HG03342 (cell line): ENCODE measurements around the gene ZNF823.
"Not testable (repeated sequence)": the region's sequence is repeated elsewhere in the genome, so short reads cannot be mapped to it uniquely, and the experiment has no call there.

ENCODE experiments used
- ATAC-seq: cut with Tn5 transposase; IDR thresholded peaks from one replicate; pipeline ENCODE4 v1.9.1; 2021; ENCODE audit warnings: mild to moderate bottlenecking, moderate library complexity; ENCODE audit not compliant: unreplicated experiment

The ZNF823 gene

DNA sequence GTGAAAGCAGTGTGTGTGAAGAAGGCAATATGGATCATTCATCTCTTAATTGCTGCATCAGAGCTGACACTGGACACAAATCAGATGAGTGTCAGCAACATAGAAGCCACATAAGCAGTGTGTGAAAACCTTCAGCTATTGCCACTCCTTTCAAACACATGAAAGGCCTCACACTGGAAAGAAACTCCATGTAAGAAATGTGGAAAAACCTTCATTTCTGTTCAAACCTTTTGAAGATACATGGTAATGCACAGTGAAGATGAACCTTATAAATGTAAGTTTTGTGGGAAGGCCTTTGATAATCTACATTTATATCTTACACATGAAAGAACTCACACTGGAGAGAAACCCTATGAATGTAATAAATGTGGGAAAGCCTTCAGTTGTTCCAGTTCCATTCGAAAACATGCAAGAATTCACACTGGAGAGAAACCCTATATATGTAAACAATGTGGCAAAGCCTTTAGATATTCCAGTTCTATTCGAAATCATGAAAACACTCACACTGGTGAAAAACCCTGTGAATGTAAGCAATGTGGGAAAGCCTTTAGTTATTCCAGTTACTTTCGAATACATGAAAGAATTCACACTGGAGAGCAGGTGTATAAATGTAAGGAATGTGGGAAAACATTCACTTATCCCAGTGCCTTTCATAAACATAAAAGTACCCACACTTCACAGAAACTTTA, 53.6 kb downstream of the ZNF823 start:
- no peak for ATAC-seq

DNA sequence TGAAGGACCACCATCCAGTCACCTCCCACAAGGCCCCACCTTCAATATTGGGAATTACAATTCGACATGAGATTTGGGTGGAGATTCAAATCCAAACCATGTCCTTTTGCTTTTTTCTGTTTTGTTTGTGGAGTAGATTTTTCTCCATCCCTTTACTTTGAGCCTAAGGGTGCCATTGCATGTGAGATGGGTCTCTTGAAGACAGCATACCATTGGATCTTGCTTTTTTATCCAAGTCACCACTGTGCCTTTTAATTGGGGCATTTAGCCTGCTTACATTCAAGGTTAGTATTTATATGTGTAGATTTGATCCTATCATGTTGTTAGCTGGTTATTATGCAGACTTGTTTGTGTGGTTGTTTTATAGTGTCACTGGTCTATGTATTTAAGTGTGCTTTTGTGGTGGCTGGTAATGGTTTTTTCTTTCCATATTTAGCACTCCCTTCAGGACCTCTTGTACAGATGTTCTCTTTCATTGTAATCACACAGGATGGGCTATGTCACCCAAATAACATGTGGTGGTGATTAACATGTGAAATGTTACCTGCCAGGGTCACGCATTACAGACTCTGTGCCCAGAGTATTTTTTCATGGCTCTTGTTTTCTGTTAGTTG, 58.0 kb downstream of the ZNF823 start:
- ATAC-seq = no peak

DNA sequence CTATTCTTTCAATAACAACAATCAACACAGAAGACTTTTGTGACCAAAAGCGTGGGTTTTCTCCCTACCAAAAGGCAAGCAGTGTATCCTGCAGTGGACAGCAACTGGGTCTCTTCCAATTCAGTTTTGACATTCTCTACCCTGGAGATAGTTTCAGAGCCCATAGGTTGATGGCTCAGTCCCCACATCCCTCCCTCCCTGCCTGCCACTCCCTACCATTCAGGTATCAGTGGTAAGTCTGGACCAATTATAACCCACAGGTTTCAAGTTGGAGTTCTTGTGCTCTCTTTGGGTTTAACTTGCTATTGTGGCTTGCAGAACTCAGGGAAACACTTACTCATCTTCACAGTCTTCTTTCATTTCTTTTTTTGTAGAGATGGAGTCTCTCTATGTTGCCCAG, 60.2 kb downstream of the ZNF823 start:
- ATAC-seq = no peak

DNA sequence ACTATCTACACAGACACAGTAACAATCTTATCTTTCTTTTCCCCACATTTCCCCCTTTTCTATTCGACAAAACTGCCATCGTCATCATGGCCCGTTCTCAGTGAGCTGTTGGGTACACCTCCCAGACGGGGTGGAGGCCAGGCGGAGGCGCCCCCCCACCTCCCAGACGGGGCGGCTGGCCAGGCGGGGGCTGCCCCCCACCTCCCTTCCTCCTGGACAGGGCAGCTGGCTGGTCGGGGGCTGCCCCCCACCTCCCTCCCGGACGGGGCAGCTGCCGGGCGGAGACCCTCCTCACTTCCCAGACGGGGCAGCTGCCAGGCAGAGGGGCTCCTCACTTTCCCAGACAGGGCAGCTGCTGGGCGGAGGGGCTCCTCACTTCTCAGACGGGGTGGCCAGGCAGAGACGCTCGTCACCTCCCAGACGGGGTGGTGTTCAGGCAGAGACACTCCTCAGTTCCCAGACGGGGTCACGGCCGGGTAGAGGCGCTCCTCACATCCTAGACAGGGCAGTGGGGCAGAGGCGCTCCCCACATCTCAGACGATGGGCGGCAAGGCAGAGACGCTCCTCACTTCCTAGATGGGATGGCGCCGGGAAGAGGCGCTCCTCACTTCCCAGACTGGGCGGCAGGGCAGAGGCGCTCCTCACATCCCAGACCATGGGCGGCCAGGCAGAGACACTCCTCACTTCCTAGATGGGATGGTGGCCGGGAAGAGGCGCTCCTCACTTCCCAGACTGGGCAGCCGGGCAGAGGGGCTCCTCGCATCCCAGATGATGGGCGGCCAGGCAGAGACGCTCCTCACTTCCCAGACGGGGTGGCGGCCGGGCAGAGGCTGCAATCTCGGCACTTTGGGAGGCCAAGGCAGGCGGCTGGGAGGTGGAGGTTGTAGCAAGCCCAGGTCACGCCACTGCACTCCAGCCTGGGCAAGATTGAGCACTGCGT, 61.8 kb downstream of the ZNF823 start:
- not testable (repeated sequence) for ATAC-seq

DNA sequence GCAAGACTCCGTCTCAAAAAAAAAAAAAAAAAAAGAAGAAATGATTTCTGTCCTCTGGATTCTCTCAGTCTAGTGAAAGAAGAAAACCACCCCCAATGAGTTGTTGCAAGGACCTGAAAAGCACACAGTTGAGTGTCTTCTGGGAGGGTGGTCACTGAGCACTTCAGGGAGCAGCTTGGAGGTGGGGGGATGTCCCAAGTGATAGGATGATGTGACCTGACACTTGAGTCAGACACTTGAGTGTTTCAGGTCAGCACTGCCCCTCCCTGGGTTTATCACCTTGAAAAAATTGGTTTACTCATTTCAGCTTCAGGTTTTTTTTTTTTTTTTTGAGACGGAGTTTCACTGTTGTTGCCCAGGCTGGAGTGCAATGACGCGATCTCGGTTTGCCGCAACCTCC, 63.2 kb downstream of the ZNF823 start:
- no peak for ATAC-seq

DNA sequence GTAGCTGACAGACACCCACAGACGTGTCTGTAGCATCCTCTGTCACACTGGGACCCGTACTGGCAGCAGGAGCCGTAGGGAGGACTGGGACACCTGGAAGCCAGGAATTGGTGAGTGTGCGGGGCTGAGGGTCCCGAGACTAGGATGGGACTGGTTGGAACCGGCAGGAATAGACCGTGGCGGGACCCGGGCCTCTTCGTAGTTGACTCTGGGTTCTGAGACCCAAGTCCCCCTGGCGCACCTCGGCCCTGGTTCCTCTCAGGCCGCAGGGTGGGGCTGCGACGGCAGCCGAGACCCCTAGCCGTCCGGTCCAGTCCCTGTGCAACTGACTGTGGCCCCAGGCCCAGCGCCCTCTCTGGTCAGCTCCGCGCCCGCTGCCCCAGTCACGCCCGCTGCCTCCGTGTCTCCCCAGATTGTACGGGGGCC, 64.7 kb downstream of the ZNF823 start:
- no peak for ATAC-seq

DNA sequence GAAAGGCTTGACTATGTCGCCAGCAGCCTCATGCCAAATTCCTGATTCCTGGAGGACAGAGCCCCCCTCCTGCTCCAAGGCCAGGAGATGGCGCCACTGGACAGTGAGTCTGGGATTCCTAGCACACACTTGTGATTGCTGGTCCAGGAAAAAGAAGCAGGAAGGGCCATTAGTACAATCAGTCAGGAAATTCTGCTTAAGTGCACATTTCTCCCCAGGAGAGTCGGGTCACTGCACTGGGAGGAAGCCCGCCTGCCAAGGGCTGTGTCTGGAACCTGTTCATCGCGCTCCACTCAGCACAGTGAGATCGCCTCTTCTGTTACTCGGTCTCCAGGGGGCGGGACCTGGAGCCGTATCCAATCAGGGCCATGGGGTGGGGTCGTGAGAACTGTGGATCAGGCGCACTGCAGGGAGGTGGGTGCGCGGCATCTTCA, 65.1 kb downstream of the ZNF823 start:
- ATAC-seq = no peak
